HG02981 (cell line): ENCODE results near the gene ANG.
"Not testable (repeated sequence)": the region's sequence is repeated elsewhere in the genome, so short reads cannot be mapped to it uniquely, and the experiment has no call there.

Experiments
- ATAC-seq: cut with Tn5 transposase; IDR thresholded peaks from one replicate; pipeline ENCODE4 v1.9.1; 2021; ENCODE audit warnings: mild to moderate bottlenecking, moderate library complexity; ENCODE audit not compliant: unreplicated experiment

The ANG gene

DNA sequence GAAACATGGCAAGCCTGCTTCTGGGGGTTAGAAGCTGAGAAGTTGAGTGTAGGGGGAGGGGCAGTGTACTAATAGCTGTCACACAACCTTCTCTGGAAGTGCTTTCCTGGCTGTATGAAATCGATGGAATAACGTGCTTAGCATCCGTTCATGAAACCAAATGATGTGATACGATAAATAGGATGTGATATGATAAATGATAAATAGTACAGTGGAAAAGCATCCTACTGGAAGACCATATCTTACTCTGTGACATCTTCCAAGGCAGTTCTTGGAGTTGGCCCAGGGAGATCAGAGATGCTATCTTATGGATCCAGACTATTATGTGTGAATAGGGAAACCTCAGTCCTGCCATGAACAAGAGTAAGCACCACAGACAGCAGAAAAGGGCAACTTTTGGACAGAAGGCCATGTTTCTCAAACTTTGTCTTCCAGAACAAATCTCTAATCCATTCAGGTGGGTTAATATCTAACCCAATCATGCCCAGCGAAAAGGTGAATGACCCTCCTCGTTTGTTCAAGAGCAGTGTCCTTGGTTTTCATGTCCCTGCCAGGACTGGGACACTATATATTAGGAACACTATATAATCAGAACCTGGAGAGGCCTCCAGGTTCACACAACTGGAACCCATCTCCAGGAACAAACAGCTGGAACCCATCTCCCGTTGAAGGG is at the start of gene ANG:
TSS of gene ANG (plus strand) at position 598 of the 673 bp plus-strand sequence. CDS start 4,801 bp downstream, outside the sequence.
- no peak for ATAC-seq

GRCh38 chr14:20641591-20641990 is 47.0 kb upstream of the ANG start, which contains the start of gene OR6S1:
Gene OR6S1, minus strand, starts transcription at chr14:20641691. Its CDS starts 0 bp downstream, at chr14:20641691.
- no peak for ATAC-seq

- no peak for ATAC-seq
Measured at GRCh38 chr14:20642182-20642581, 46.4 kb upstream of the ANG start.

GRCh38 chr14:20642755-20643154 is 45.8 kb upstream of the ANG start:
- not testable (repeated sequence) for ATAC-seq

GRCh38 chr14:20644520-20644919 is 44.0 kb upstream of the ANG start:
- no peak for ATAC-seq

DNA sequence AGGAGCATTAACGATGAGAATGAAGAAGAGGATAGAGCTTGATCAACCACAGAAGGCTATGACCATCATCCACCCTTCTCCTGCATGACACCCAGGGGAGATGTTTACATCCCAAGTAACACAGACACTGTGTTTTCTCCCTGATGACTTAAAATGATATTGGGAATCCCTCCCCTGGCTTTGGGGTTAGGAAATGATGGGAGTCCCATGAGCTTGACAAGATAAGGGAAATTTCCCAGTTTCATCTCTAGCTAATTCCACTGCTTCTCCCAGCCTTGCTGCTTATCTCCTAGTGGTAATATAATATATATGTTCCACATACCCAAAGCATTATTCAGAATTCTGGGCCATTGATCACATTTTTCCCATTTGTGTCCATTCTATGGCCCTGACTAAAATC is 43.1 kb upstream of the ANG start:
- ATAC-seq: no peak

- no peak for ATAC-seq
Measured at GRCh38 chr14:20652996-20653975, 35.3 kb upstream of the ANG start.

- no peak for ATAC-seq
Measured at GRCh38 chr14:20655851-20656250, 32.7 kb upstream of the ANG start.

- ATAC-seq: no peak
Measured at GRCh38 chr14:20656274-20656673, 32.3 kb upstream of the ANG start.

DNA sequence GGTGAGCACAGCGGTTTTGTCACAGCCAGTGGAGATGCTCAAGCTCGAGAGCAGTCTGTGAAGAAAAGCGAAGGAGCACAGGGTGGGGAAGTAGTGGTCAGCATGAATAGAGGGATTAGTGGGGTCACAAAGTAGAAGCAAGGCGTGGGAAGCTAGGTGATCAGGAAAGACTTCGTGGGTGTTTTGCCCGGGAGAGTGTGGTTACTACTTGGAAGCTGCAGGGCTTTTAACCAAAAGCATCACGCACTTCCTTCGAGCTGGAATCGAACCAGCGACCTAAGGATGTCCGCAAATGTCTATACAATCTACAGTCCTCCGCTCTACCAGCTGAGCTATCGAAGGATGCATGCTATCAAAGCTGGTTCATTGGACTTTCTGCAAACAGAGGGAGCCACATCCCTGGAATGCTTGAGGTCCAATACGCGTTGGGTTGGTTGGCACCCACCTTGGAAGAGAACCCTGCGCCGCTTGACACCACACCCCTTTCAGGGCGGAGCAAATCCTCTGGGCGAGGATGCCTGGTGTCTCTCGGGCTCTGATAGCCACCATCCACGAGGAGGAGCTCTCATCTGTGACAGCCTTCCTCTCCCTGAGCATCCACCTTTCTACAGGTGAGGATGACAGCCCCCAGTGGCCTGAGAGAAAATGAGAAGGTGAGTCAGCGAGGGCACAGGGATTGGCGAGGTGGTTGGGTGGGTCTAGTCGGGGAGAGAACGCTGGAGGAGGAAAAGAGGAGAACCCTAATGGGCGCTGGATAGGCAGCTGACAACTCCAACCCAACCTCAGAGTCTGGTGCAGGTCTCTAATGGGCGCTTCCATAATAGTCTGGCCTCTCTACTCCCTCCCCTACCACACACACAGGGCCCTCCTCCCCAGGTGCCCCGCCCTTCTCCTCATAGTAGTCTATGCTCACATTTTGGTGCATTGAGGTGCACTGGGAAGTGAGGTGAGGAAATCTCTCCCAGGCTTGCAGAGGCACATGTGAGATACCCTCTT is 31.1 kb upstream of the ANG start:
- no peak for ATAC-seq

DNA sequence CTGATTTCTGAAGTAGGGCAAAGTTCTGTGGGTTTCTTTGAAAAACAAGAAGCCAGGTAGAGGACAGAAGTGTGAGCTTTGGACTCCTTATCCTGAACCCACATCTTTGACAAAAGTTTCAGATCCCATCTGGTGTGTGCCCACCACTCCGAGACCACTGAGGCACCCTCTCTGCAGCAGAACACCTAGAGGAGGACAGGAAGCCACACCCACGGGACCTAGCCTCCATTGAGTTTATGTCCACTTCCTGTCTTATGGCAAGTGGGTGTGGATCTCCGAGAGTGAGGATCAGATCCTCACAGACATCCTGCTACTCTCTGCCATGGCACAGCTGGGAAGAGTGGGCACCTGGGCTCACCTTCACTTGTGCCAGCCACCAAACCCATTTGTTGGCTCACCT is 30.3 kb upstream of the ANG start:
- ATAC-seq: no peak

- ATAC-seq: no peak
Measured at GRCh38 chr14:20659336-20659735, 29.2 kb upstream of the ANG start.

- no peak for ATAC-seq
Measured at GRCh38 chr14:20659813-20660395, 28.7 kb upstream of the ANG start.

DNA sequence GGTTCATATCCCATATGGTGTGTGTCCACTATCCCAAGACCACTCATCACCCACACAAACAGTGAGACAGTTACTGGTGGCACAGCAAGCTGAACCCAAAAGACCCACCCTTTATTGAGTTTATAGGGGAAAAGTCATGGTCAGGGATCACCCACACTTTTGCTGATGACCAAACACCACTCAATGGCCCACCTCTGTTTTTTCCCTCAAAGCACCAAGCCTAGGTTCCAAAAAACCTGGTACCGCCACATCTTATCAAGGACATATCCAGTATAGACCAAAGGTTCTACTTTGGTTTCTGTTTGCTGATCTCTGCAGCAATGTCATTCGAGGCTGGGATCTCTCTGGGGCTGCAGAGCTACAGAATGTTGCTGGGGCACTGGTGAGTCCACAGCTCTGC is 27.4 kb upstream of the ANG start:
- ATAC-seq: no peak

DNA sequence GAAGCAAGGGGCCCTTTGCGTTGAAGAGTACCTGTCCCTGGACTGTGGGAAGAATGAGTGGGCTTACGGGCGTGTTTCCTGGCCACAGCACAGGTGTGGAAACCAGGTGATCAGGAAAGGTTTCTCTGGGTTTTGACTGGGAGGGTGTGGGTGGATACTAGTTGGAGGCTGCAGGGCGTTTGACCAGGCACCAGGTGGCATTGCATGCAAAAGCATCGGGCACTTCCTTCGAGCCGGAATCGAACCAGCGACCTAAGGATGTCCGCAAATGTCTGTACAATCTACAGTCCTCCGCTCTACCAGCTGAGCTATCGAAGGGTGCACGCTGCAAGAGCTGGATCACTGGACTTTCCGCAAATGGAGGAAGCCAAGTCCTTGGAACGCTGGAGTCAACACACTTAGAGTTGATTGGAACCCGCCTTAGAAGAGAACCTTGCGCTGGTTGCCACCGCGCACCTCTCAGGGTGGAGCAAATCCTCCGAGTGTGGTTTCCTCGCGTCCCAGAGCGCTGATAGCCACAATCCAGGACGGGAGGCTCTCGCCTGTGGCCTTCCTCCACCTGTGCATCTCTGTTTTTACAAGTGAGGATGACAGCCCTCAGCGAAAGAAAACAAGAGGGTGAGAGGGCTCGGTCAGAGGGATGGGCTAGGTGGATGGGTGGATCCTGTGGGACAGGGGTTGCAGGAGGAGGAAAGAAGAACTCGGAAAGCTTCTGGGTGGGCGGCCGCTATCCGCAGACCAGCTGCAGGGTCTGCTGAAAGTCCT is 25.4 kb upstream of the ANG start:
- ATAC-seq: peak; percentile 60

DNA sequence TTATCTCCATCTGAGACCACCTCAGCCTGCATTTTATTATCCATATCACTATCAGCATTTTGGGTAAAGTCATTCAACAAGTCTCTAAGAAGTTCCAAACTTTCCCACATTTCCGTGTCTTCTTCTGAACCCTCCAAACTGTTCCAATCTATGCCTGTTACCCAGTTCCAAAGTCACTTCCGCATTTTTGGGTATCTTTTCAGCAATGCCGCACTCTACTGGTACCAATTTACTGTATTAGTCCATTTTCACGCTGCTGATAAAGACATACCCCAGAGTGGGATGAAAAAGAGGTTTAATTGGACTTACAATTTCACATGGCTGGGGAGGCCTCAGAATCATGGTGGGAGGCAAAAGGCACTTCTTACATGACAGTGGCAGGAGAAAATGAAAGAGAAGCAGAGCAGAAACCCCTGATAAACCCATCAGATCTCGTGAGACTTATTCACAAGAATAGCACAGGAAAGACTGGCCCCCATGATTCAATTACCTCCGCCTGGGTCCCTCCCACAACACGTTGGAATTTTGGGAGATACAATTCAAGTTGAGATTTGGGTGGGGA is 22.1 kb upstream of the ANG start:
- not testable (repeated sequence) for ATAC-seq

DNA sequence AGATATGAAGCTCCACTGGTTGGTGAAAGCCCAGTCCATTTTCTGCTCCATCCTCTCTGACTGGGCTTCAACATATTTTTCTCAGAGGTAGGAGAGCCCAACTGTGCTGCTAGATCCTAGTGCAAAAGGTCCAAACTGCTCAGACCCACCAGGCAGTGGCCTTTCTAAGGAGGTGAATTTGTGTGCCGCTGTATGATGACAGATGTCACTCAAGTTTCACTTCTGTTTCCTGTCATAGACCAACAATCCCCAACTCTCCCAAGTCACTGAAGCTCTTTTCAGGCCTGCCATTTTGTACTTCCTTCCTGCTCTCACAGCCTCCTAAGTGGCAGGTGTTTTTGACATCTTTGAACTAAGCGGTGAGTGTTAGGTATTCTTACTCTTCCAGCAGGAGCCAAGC is 20.6 kb upstream of the ANG start:
- peak; percentile 76 for ATAC-seq

DNA sequence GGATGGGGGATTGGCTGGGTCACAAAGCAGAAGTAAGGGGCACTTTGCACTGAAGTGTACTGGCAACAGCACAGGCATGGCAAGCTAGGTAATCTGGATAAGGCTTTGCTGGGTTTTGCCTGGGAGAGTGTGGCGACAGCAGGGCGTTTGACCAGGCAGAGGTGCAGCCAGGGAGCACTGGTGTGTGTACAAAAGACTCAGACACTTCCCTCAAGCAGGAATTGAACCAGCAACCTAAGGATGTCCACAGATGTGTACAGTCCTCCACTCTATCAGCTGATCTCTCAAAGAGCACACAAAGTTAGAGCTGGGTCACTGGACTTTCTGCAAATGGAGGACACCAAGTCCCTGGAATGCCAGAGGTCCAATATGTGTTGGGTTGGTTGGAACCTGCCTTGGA is 19.6 kb upstream of the ANG start:
- no peak for ATAC-seq

DNA sequence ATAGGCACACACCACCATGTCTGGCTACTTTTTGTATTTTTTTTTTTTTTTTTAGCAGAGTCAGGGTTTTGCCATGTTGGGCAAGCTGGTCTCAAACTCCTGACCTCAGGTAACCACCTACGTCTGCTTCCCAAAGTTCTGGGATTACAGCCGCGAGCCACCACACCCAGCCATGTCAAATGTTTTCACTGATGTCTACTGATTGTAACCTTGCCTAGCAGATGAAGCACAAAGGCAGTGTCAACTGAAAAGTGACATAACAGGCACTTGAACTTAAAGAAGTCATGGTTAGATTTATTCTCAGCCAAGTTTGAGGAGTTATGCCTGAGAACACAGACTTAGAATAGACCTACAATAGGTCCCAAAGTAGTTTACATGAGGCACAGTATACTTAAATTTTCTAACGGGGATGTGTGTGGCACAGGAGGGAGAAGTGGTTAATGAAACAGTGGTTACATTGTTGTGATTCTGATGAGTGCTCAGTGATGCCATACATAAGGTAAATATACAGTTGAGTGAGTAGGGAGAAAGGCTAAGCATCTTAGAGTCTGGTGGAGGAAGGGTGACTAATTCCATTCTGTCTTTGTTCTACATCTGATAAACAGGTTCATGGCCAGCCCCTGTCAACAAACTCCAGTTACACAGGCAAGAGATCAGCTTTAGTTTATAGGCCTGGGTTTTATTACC is 16.8 kb upstream of the ANG start:
- no peak for ATAC-seq
